Osteocyte (in vitro differentiated cells): ENCODE results near the gene ATP9A. TPM values are rescaled to one million over a fixed set of nuclear protein-coding genes. Genes with fewer than 3 reads are reported as not detected.

ENCODE experiments used
- DNase-seq: peaks from one replicate; pipeline ENCODE4 v3.0.0; 2021; ENCODE audit warnings: mixed read lengths; ENCODE audit not compliant: unreplicated experiment; ENCODE audit errors: extremely low spot score
- H3K27ac Mint-ChIP-seq: one replicate; pipeline ENCODE4 v1.8.0; 2021; ENCODE audit warnings: mild to moderate bottlenecking, mixed read lengths; ENCODE audit not compliant: unreplicated experiment
- H3K27me3 Mint-ChIP-seq: one replicate; pipeline ENCODE4 v1.8.0; 2021; ENCODE audit warnings: mixed read lengths; ENCODE audit not compliant: unreplicated experiment
- H3K36me3 Mint-ChIP-seq: one replicate; pipeline ENCODE4 v1.8.0; 2021; ENCODE audit warnings: mixed read lengths; ENCODE audit not compliant: unreplicated experiment
- H3K4me1 Mint-ChIP-seq: one replicate; pipeline ENCODE4 v1.8.0; 2021; ENCODE audit warnings: mixed read lengths; ENCODE audit not compliant: unreplicated experiment
- H3K4me3 Mint-ChIP-seq: one replicate; pipeline ENCODE4 v1.8.0; 2021; ENCODE audit warnings: mild to moderate bottlenecking, moderate library complexity, mixed read lengths; ENCODE audit not compliant: unreplicated experiment
- H3K9me3 Mint-ChIP-seq: one replicate; pipeline ENCODE4 v1.8.0; 2021; ENCODE audit warnings: mixed read lengths; ENCODE audit not compliant: unreplicated experiment
- total RNA-seq: library from RNA; stranded (reverse); gene quantifications from 2 replicates; pipeline ENCODE4 v1.2.1, GENCODE V29; 2021
- TF ChIP-seq, protein P1 (sequence below): fragments of 200-600 bp; sonication (generic); IDR thresholded peaks from 2 replicates; pipeline ENCODE4 v1.5.0; 2021; ENCODE audit warnings: antibody characterized with exemption, mild to moderate bottlenecking, moderate library complexity

Gene ATP9A
- total RNA-seq, 1 donor from 2014 or later: 58.4 TPM

DNA sequence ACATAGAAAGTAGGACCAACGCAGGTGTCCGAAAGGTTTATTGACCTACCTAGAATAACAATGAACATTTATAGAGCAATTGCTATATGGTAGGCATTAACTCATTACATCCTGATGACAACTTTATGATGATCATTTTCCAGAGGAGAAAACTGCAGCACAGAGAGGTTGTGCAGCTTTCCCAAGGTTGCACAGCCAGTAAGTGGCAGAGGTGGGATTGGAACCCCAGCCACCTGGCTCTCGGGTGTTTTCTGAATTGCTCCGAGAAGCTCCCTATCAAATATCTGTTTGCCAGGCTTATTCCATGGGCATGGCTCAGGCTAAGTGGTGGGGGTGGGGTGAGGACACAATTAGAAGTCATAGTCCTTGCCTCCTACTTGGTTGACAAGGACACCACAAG is 201.6 kb downstream of the ATP9A start:
- H3K9me3 Mint-ChIP-seq: no peaks in the 10 kb centered on the region
- peaks cover 2% of the 10 kb centered on the region for H3K36me3 Mint-ChIP-seq
- no peak overlapping the region for H3K27ac Mint-ChIP-seq
- TF ChIP-seq, protein P1, sequence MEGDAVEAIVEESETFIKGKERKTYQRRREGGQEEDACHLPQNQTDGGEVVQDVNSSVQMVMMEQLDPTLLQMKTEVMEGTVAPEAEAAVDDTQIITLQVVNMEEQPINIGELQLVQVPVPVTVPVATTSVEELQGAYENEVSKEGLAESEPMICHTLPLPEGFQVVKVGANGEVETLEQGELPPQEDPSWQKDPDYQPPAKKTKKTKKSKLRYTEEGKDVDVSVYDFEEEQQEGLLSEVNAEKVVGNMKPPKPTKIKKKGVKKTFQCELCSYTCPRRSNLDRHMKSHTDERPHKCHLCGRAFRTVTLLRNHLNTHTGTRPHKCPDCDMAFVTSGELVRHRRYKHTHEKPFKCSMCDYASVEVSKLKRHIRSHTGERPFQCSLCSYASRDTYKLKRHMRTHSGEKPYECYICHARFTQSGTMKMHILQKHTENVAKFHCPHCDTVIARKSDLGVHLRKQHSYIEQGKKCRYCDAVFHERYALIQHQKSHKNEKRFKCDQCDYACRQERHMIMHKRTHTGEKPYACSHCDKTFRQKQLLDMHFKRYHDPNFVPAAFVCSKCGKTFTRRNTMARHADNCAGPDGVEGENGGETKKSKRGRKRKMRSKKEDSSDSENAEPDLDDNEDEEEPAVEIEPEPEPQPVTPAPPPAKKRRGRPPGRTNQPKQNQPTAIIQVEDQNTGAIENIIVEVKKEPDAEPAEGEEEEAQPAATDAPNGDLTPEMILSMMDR: no peak
- peaks cover 27% of the 10 kb centered on the region for H3K4me1 Mint-ChIP-seq
- no peak overlapping the region for H3K4me3 Mint-ChIP-seq
- no peaks in the 10 kb centered on the region for H3K27me3 Mint-ChIP-seq
- no peak for DNase-seq

DNA sequence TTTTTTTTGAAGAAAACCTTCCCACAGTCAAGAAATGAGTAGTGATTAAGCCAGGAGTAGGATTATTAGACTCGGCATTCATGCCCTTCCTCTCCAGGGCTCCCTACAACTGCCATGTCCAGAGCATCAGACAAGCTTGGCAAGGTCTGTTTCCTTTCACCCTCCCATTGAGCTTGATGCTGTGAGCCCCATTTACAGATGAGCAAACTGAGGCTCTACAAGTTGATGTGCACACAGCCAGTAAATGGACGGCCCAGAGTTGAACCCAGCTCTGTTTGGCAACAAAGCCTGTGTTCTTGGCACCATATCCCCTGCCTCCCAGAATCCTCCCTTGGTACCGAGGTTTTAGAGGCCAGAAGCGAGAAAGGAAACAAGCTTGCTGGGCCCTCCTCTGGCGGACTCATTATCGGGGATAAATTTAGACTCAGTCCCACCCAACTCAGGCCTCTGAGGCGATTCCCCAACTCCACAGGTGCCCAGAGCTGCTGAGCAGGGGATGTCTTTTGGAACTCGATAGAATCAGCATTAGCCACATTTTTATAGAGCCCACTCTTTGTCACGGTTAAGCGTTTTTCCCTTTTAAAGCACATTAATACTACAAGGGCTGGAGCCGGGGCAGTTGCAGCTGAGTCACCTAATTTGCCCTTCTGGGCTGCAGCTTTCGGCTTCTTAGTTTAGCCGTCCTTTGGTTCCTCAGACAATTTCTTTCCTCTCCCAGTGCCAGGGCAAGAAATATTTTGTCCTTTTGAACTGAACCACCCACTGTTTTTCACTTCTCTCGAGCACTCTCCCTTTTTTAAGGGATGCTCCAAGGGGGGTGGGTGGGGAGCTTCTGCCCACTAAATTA is 202.7 kb downstream of the ATP9A start:
- Mint-ChIP-seq H3K9me3 (no peaks in the 10 kb centered on the region), H3K36me3 (peaks cover 2% of the 10 kb centered on the region), H3K4me1 (peaks cover 36% of the 10 kb centered on the region), H3K27ac (peak overlapping the region; percentile 25), H3K4me3 (peak overlapping the region; percentile 10), H3K27me3 (no peaks in the 10 kb centered on the region)
- TF ChIP-seq, protein P1: no peak
- no peak for DNase-seq

GRCh38 chr20:51563486-51564332 is 204.5 kb downstream of the ATP9A start:
- H3K36me3 Mint-ChIP-seq: no peaks in the 10 kb centered on the region
- TF ChIP-seq, protein P1: no peak
- peak overlapping the region; percentile 97 for H3K27ac Mint-ChIP-seq
- no peak for DNase-seq
- peaks cover 8% of the 10 kb centered on the region for H3K27me3 Mint-ChIP-seq
- no peaks in the 10 kb centered on the region for H3K9me3 Mint-ChIP-seq
- peak overlapping the region; percentile 82 for H3K4me3 Mint-ChIP-seq
- peaks cover 39% of the 10 kb centered on the region for H3K4me1 Mint-ChIP-seq

DNA sequence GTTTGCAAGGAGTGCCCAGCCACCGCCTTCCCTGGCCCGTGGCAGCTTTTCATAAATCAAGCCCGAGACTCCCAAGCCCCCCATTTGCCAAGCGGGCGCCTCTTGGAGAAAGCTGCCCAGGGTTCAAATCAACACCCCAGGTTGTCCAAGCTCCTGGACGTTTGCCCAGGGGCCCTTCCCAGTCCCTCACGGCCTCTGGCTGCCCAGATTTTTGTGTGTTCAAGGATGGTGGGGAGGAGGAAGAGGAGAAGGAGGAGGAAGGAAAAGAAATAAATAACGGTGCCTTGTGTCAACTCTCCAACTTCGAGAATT is 205.1 kb downstream of the ATP9A start:
- peak overlapping the region; percentile 82 for H3K4me3 Mint-ChIP-seq
- peaks cover 39% of the 10 kb centered on the region for H3K4me1 Mint-ChIP-seq
- no peak for DNase-seq
- H3K27me3 Mint-ChIP-seq: peaks cover 8% of the 10 kb centered on the region
- TF ChIP-seq, protein P1: no peak
- H3K36me3 Mint-ChIP-seq: no peaks in the 10 kb centered on the region
- peak overlapping the region; percentile 97 for H3K27ac Mint-ChIP-seq
- H3K9me3 Mint-ChIP-seq: no peaks in the 10 kb centered on the region
